Panc1 (cell line): ENCODE results near the gene VWF. TPM values are rescaled to one million over a fixed set of nuclear protein-coding genes. Genes with fewer than 3 reads are reported as not detected.

Experiments
- ATAC-seq: fragments of 200-7000 bp; cut with Tn5 transposase; 2 replicates; pipeline ENCODE4 v1.9.1; 2020; ENCODE audit warnings: mild to moderate bottlenecking, moderate library complexity
- BruUV-seq: library from RNA; stranded (reverse); fragments of 400-500 nt; replicated peaks from 2 replicates; lab custom pipeline; 2021; lab: Mats Ljungman, UMichigan
- CTCF ChIA-PET: fragments of 300-600 bp; sonication (Branson Sonifier 250); formaldehyde crosslinking; loops from one replicate; lab custom pipeline; 2022; ENCODE audit warnings: antibody characterized with exemption; lab: Charles Lee
- POLR2A ChIA-PET: fragments of 300-600 bp; sonication (Branson Sonifier 250); formaldehyde crosslinking; loops from one replicate; lab custom pipeline; 2022; ENCODE audit warnings: antibody characterized with exemption; lab: Charles Lee
- DNase-seq: peaks from one replicate; pipeline ENCODE4 v3.0.0-alpha.2; 2010; ENCODE audit warnings: low read depth, low spot score
- H3K27ac ChIP-seq: 2 replicates; pipeline ENCODE4 v1.5.1; 2011; ENCODE audit warnings: mild to moderate bottlenecking, low read length, inconsistent platforms
- H3K27me3 ChIP-seq: fragments of 200-500 bp; sonication (Bioruptor generic); 2 replicates; pipeline ENCODE4 v1.6.0; 2014; ENCODE audit warnings: low read length, inconsistent platforms; ENCODE audit not compliant: control insufficient read depth, insufficient read depth
- H3K36me3 ChIP-seq: fragments of 200-500 bp; sonication (Bioruptor generic); 2 replicates; pipeline ENCODE4 v1.5.1; 2014; ENCODE audit warnings: inconsistent platforms, mild to moderate bottlenecking, low read length, moderate library complexity; ENCODE audit not compliant: control insufficient read depth, insufficient read depth
- H3K4me1 ChIP-seq: 2 replicates; pipeline ENCODE4 v1.5.1; 2011; ENCODE audit warnings: inconsistent platforms, mild to moderate bottlenecking, low read length, moderate library complexity; ENCODE audit not compliant: control insufficient read depth, insufficient read depth
- H3K4me3 ChIP-seq, 2 experiments: 2 replicates each; pipeline ENCODE4 v1.5.1; 2011 to 2012; ENCODE audit warnings: low read depth in 2 of 2, low read length in 2 of 2, mild to moderate bottlenecking in 2 of 2, inconsistent platforms in 1 of 2, moderate library complexity in 1 of 2
- H3K9me3 ChIP-seq: fragments of 200-500 bp; sonication (Bioruptor generic); 2 replicates; pipeline ENCODE4 v1.5.1; 2014; ENCODE audit warnings: low read depth, mild to moderate bottlenecking, inconsistent platforms, low read length, moderate library complexity; ENCODE audit not compliant: control insufficient read depth, insufficient read depth
- POLR2AphosphoS5 ChIP-seq: IDR thresholded peaks from 2 replicates; pipeline ENCODE4 v1.6.1; 2012; ENCODE audit warnings: mild to moderate bottlenecking, low read depth, low read length, moderate library complexity
- SIN3A ChIP-seq: IDR thresholded peaks from 2 replicates; pipeline ENCODE4 v1.6.1; 2012; ENCODE audit warnings: low read depth, mild to moderate bottlenecking, low read length, moderate library complexity, borderline replicate concordance; ENCODE audit not compliant: insufficient read depth
- TCF7L2 ChIP-seq: IDR thresholded peaks from 2 replicates; pipeline ENCODE4 v1.6.1; 2011; ENCODE audit warnings: mild to moderate bottlenecking, low read depth, low read length, inconsistent platforms
- in situ Hi-C: cut with HindIII; loops from 2 replicates; pipeline ENCODE4 v1.10.0; 2016; ENCODE audit warnings: low sequenced_read_pairs, low pct_unique_long_range_greater_than_20kb
- intact Hi-C: fragments of 100-400 bp; cut with micrococcal nuclease; formaldehyde crosslinking; loops from one replicate; pipeline ENCODE4 v1.10.0; 2022; ENCODE audit not compliant: unreplicated experiment
- total RNA-seq: library from RNA; stranded (reverse); gene quantifications from one replicate; pipeline ENCODE4 v1.2.1, GENCODE V29; 2021; ENCODE audit not compliant: unreplicated experiment
- TF ChIP-seq, protein P1 (sequence below): fragments of 450-650 bp; IDR thresholded peaks from 2 replicates; pipeline ENCODE4 v1.5.1; 2017; ENCODE audit warnings: mild to moderate bottlenecking
- TF ChIP-seq, protein P2 (sequence below), 2 experiments: IDR thresholded peaks; 2 replicates each; pipeline ENCODE4 v1.6.1; 2011 to 2012; ENCODE audit warnings: low read depth in 2 of 2, control low read depth in 1 of 2, low read length in 1 of 2, mild to moderate bottlenecking in 1 of 2, moderate library complexity in 1 of 2; ENCODE audit not compliant: insufficient read depth in 1 of 2

The VWF gene
- total RNA-seq, 1 experiment from 2014 or later = 0.31 TPM

DNA sequence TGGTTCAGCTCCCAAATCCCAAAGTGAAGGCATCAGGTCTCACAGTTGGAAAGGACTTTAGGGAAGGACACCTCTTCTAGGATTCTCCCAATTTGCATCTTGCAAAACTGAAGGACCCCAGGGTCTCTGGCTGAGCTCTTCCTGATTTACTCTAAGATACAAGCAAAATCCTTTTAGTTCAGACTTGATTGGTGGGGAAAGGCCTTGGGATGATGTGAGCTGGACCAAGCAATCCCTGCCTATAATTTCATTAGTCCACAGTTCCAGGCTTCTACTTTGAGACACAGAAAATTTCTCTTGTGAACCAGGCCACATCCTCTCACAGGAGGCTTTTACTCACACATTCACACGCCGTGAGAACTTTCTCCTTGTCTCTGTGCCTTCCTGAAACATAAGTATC lies 23.6 kb upstream of the VWF start:
- no peaks in the 10 kb centered on the region for H3K36me3 ChIP-seq
- CTCF ChIA-PET = no interaction called here
- H3K27me3 ChIP-seq = no peaks in the 10 kb centered on the region
- H3K4me3 ChIP-seq = no peak overlapping the region
- in situ Hi-C loops = no loop called here
- TF ChIP-seq POLR2AphosphoS5 (no peak), SIN3A (no peak), TCF7L2 (no peak)
- TF ChIP-seq, protein P1, sequence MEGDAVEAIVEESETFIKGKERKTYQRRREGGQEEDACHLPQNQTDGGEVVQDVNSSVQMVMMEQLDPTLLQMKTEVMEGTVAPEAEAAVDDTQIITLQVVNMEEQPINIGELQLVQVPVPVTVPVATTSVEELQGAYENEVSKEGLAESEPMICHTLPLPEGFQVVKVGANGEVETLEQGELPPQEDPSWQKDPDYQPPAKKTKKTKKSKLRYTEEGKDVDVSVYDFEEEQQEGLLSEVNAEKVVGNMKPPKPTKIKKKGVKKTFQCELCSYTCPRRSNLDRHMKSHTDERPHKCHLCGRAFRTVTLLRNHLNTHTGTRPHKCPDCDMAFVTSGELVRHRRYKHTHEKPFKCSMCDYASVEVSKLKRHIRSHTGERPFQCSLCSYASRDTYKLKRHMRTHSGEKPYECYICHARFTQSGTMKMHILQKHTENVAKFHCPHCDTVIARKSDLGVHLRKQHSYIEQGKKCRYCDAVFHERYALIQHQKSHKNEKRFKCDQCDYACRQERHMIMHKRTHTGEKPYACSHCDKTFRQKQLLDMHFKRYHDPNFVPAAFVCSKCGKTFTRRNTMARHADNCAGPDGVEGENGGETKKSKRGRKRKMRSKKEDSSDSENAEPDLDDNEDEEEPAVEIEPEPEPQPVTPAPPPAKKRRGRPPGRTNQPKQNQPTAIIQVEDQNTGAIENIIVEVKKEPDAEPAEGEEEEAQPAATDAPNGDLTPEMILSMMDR = no peak
- TF ChIP-seq, protein P2, sequence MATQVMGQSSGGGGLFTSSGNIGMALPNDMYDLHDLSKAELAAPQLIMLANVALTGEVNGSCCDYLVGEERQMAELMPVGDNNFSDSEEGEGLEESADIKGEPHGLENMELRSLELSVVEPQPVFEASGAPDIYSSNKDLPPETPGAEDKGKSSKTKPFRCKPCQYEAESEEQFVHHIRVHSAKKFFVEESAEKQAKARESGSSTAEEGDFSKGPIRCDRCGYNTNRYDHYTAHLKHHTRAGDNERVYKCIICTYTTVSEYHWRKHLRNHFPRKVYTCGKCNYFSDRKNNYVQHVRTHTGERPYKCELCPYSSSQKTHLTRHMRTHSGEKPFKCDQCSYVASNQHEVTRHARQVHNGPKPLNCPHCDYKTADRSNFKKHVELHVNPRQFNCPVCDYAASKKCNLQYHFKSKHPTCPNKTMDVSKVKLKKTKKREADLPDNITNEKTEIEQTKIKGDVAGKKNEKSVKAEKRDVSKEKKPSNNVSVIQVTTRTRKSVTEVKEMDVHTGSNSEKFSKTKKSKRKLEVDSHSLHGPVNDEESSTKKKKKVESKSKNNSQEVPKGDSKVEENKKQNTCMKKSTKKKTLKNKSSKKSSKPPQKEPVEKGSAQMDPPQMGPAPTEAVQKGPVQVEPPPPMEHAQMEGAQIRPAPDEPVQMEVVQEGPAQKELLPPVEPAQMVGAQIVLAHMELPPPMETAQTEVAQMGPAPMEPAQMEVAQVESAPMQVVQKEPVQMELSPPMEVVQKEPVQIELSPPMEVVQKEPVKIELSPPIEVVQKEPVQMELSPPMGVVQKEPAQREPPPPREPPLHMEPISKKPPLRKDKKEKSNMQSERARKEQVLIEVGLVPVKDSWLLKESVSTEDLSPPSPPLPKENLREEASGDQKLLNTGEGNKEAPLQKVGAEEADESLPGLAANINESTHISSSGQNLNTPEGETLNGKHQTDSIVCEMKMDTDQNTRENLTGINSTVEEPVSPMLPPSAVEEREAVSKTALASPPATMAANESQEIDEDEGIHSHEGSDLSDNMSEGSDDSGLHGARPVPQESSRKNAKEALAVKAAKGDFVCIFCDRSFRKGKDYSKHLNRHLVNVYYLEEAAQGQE (IDR thresholded peaks at IDR 0.05; ENCODE audit: insufficient read depth in 1 of 2, low read depth in 2 of 2, low read length in 1 of 2) = no peak
- POLR2A ChIA-PET = interaction anchor here (0.6 kb wide), 1 partner anchor 36 kb away, joined by 3 read pairs; no protein-coding TSS in a partner anchor
- ATAC-seq (no peak), DNase-seq (no peak)
- no peaks in the 10 kb centered on the region for H3K9me3 ChIP-seq
- no peak overlapping the region for H3K27ac ChIP-seq
- no TSS peak for BruUV-seq
- intact Hi-C loops = no loop called here
- H3K4me1 ChIP-seq = no peaks in the 10 kb centered on the region

DNA sequence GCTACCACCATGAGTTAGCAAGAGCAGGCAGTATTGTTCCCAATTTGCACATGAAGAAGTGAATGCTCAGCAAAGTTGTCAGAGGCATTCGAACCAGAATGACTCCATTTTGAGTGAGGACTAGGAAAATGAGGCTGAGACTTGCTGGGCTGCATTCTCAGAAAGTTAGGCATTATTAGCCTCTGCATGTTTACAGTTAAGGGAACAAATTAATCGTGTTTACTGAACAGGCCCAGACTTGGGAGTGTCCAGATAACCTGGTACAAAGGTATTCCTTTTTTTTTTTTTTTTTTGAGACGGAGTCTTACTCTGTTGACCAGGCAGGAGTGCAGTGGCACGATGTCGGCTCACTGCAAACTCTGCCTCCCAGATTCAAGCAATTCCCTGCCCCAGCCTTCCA lies 22.5 kb upstream of the VWF start:
- intact Hi-C loops = no loop called here
- POLR2A ChIA-PET = no interaction called here
- DNase-seq (no peak), ATAC-seq (no peak)
- no peaks in the 10 kb centered on the region for H3K36me3 ChIP-seq
- TF ChIP-seq, protein P1 = no peak
- in situ Hi-C loops = no loop called here
- no peaks in the 10 kb centered on the region for H3K27me3 ChIP-seq
- CTCF ChIA-PET = no interaction called here
- BruUV-seq = no TSS peak
- H3K4me1 ChIP-seq = no peaks in the 10 kb centered on the region
- H3K9me3 ChIP-seq = no peaks in the 10 kb centered on the region
- H3K4me3 ChIP-seq = no peak overlapping the region
- H3K27ac ChIP-seq = no peak overlapping the region

DNA sequence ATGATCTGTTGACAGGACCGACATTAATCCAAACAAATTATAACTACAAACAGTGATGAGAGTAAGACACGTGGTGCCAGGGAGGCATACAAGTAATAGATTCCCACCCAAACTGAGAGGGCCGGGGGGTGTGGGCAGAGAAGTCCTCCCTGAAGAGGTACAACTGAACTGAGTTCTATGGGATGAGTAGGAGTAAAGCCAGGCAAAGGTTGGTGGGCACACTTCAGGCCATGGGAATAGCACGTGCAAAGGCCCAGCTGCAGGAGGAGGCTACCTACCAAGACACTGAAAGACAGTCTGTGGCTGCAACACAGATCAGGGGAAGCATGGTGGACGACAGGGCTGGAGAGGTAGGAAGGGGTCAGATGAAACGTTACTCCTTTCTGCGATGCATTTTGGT lies 22.0 kb upstream of the VWF start:
- TF ChIP-seq SIN3A = no peak
- TF ChIP-seq POLR2AphosphoS5 = no peak
- TF ChIP-seq TCF7L2 = no peak
- TF ChIP-seq, protein P1 = no peak
- Histone ChIP-seq H3K27me3 (no peaks in the 10 kb centered on the region), H3K9me3 (no peaks in the 10 kb centered on the region), H3K4me3 (no peak overlapping the region), H3K36me3 (no peaks in the 10 kb centered on the region), H3K4me1 (no peaks in the 10 kb centered on the region), H3K27ac (no peak overlapping the region)
- POLR2A ChIA-PET = no interaction called here
- in situ Hi-C loops (no loop called here), intact Hi-C loops (no loop called here)
- no peak for DNase-seq
- CTCF ChIA-PET = no interaction called here
- ATAC-seq = no peak
- no TSS peak for BruUV-seq
